GM19463 (cell line): ENCODE data around the gene LPIN3.

ENCODE experiments used
- ATAC-seq: cut with Tn5 transposase; IDR thresholded peaks from one replicate; pipeline ENCODE4 v1.9.1; 2021; ENCODE audit warnings: mild to moderate bottlenecking, moderate library complexity; ENCODE audit not compliant: unreplicated experiment

Gene LPIN3

GRCh38 chr20:41390889-41391288, 50.3 kb downstream of the LPIN3 start:
- no peak for ATAC-seq

- ATAC-seq: no peak
These were observed 51.0 kb downstream of the LPIN3 start for GRCh38 chr20:41391587-41392001.

GRCh38 chr20:41392295-41392694, 51.7 kb downstream of the LPIN3 start:
- ATAC-seq: no peak

GRCh38 chr20:41392871-41393704, 52.5 kb downstream of the LPIN3 start:
- ATAC-seq: no peak

- no peak for ATAC-seq
These were observed 53.1 kb downstream of the LPIN3 start for GRCh38 chr20:41393705-41394066.

- no peak for ATAC-seq
These were observed 53.5 kb downstream of the LPIN3 start for GRCh38 chr20:41394081-41394480.

- no peak for ATAC-seq
These were observed 54.5 kb downstream of the LPIN3 start for GRCh38 chr20:41394931-41395666.

GRCh38 chr20:41395667-41396664, 55.3 kb downstream of the LPIN3 start:
- ATAC-seq: no peak

GRCh38 chr20:41398408-41398807, 57.8 kb downstream of the LPIN3 start:
- no peak for ATAC-seq

GRCh38 chr20:41403604-41404003, 63.0 kb downstream of the LPIN3 start:
- ATAC-seq: no peak

- ATAC-seq: no peak
These were observed 64.8 kb downstream of the LPIN3 start for GRCh38 chr20:41405436-41405835.

GRCh38 chr20:41406353-41406752, 65.7 kb downstream of the LPIN3 start:
- no peak for ATAC-seq

GRCh38 chr20:41406896-41407444, 66.3 kb downstream of the LPIN3 start:
- ATAC-seq: no peak

GRCh38 chr20:41407607-41408006, 67.0 kb downstream of the LPIN3 start:
- no peak for ATAC-seq

GRCh38 chr20:41408156-41408794, 67.7 kb downstream of the LPIN3 start:
- peak; percentile 89 for ATAC-seq

GRCh38 chr20:41408986-41409385, 68.4 kb downstream of the LPIN3 start:
- ATAC-seq: no peak
